Mammary epithelial cell (primary cell): ENCODE data around the gene SLC35A3.

Experiments
- CTCF ChIP-seq, 2 donors: IDR thresholded peaks in 1 of 2; conservative IDR thresholded peaks in 1 of 2; 2 replicates each; pipeline ENCODE4 v1.5.1; 2011 to 2012; ENCODE audit warnings: inconsistent platforms in 2 of 2, low read length in 2 of 2, mild to moderate bottlenecking in 2 of 2, control low read depth in 1 of 2, low read depth in 1 of 2; ENCODE audit not compliant: insufficient read depth in 1 of 2; ENCODE audit errors: extremely low read depth in 1 of 2
- EZH2 ChIP-seq: IDR thresholded peaks from 2 replicates; pipeline ENCODE4 v1.6.1; 2012; ENCODE audit warnings: low read length, inconsistent platforms, borderline replicate concordance

GRCh38 chr1:100005424-100005823 is 35.6 kb downstream of the SLC35A3 start:
- TF ChIP-seq CTCF (conservative IDR thresholded peaks at IDR 0.05 in 1 of 2, IDR thresholded peaks at IDR 0.05 in 1 of 2; ENCODE audit: extremely low read depth in 1 of 2, insufficient read depth in 1 of 2, low read depth in 1 of 2, low read length in 2 of 2) (no peak), EZH2 (no peak)
